HG03439 (cell line): ENCODE data around the gene BTG4.

Experiments used
- ATAC-seq: cut with Tn5 transposase; IDR thresholded peaks from one replicate; pipeline ENCODE4 v1.9.1; 2021; ENCODE audit warnings: mild to moderate bottlenecking, moderate library complexity; ENCODE audit not compliant: unreplicated experiment

The BTG4 gene

DNA sequence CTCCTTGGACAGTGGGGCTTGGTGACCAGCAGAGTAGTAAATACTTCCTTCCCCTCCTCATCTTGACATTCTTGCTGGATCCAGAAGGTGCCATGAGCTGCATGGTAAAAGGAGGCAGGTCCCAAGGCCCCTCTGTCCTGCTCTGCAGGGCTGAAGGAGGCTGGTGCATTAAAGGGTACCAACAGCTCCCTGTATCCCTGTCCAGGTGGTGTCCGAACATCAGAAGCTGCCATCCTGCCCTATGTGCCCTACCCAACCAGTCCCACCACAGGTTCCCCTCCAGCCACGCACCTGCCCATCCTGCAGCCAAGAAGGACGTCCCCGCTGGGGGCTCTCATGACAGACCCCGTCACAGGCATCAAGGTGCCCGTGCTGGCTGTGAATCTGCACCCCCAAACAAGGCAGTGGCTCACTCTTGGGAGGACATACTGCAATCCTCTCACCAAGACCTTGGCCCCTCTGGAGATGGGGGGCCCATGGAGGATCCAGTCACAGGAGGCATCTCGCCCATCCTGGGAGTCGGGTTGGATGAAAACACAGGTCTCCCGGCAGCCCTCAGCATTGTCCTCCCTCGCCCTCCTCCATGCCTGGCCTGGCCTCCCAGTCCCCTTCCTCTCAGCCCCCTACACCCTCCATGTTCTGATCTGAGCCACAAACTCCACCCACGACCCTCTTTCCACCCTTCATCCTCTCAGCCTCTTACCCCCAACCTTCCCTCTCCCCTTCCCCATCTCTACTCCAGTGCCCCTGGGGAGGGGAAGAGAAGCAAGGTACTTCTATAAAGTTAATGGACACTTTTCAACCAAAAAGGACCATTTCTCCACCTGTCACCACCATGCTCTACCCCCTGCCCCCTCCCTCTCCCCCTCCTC lies 55.1 kb downstream of the BTG4 start:
- ATAC-seq = no peak

DNA sequence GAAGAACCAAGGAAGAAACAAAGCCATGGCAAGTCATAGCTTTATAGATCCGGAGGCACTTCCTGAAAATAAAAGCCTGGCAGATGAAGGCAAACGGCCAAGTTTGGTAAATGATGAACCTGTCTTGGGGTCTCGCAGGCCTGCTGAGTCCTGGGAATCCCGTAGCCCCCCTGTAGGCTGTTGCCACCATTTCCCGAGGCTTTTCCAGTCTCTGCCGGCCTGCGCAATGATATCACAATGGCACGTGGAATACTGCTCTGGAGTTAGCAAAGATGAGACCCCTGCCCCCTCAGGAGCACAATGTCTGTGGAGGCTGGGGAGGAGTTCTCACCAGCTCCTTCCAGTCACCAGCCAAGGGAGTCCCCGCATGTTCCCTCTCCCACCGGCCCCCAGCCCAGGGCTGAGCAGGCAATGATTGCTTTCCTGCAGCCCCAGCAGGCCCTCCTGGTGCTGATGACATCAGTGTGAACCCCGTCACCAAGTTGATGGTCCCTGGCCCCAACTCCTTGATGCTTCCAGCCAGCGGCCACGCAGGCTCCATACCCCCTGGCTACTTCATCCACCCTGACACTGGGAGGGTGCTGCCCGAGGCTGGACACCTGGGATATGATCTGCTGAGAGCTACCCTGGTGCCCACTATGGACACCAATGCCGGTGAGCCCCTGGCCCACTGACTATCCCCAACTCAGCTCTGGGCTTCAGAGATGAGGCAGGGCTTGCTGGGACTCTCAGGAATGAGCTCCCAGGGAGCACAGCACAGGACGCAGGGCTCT lies 55.9 kb downstream of the BTG4 start:
- ATAC-seq = no peak

- no peak for ATAC-seq
These were observed 56.7 kb downstream of the BTG4 start for GRCh38 chr11:111455291-111456085.

GRCh38 chr11:111454561-111455192 lies 57.5 kb downstream of the BTG4 start:
- no peak for ATAC-seq

GRCh38 chr11:111452817-111453552 lies 59.2 kb downstream of the BTG4 start:
- no peak for ATAC-seq

DNA sequence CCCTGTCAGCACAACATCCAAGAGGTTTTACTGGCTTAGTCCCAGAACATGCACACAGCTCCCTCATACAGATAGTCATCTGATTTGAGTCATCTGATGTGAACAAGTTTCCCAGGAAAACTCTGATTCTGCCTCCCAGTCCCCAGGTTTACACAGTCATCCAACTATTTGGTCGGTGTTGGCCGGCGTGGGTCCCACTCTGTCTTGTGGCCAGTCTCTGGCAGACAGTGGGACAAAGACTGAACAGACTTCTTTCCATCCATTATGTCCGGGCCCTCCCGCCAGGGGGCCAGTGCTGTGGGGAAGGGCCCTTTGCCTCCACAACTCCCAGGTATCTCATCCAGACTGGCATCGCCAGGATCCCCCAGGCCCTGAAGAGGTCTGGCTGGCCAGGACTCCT lies 60.0 kb downstream of the BTG4 start:
- no peak for ATAC-seq

- ATAC-seq = peak; percentile 74
These were observed 61.5 kb downstream of the BTG4 start for GRCh38 chr11:111450480-111451320.

DNA sequence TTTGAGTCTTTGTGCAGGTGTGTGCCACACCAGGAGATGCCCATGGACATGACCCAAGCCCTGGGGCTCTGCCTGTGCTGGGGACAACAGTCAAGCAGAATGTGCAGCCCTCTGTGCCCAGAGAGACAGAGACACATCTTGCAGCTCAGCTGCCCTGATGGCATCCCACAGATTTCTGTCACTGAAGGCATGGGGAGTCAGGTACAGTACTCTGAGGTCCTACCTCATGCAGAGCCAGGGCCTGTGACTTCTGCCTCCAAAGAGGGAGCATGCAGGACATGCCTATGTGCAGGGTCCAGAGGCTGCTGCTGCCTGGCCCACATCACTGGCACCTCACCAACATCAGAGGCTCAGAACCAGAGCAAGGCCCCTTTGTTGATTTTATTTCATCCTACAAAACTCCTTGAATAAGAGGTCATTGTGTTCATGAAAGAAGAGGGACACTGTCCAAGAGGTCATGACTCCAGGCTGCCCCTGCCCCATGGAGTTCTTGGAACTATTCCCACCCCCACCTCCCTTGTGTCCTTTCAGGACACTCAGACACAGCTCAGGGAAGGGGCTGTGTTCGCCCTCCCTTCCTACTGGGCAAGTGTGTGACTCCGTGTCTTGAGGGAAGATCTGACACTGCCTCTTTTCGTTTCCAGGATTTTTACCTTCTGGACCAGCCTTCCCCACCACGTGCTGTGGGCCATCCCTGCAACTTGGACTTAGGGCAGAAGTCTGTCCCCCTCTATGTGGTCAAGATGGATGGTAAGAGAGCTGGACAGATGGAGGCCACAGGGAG lies 62.3 kb downstream of the BTG4 start:
- ATAC-seq = no peak

GRCh38 chr11:111448831-111449557 lies 63.2 kb downstream of the BTG4 start:
- no peak for ATAC-seq

DNA sequence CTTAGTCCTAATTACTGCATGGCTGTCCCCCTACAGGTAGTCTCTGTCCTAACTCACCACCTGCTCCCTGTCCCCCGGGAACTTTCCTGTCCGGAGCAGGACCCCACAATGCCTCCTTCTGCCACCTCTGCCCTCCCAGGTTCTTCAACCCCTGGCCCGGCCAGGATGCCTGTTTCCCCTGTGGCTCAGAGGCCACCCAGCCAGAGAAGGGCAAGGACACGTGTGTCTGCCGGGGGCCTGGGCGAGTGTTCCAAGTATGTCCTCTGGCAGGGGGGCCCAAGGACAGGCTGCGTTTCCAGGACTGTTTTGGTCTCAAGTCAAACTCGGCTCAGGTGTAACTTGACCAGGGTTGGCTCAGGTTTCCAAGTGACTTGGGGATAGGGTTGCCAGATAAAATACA lies 63.8 kb downstream of the BTG4 start:
- ATAC-seq = no peak

DNA sequence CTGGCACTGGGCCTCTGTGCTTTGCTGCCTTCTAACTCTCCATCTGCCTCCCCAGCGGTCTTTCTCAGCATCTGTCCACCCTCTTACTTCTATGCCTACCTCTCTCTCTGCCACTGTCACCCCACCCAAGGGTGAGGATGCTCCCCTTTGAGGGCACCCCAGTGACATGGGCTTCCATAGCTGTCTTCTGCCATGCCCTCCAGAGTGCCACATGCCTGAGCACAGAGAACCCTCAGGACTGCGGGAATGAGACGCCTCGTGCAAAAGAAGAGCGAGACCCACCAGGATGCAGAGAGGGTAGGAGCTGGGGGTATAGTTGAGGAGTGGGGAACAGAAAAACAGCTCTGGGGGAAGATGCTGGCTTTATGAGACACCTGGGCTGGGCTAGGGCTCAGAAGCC lies 64.3 kb downstream of the BTG4 start:
- no peak for ATAC-seq

DNA sequence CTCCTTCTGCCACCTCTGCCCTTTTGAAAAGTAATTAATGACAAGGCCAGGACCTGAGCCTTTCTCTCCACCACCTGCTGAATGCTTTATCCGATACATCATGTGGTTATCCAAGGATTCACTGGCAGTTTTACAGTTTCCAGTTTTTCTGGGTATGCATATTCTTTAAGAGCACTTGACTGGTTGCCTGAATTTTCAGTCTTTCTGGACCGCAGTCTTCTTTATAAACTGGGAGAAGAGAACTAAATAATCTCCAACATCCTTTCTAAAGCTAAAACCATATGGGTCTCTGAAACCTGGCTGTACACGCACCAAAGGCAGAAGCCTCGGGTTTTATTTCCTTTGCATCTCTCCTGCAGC lies 65.1 kb downstream of the BTG4 start:
- no peak for ATAC-seq

GRCh38 chr11:111446404-111447111 lies 65.6 kb downstream of the BTG4 start:
- ATAC-seq = peak; percentile 82

DNA sequence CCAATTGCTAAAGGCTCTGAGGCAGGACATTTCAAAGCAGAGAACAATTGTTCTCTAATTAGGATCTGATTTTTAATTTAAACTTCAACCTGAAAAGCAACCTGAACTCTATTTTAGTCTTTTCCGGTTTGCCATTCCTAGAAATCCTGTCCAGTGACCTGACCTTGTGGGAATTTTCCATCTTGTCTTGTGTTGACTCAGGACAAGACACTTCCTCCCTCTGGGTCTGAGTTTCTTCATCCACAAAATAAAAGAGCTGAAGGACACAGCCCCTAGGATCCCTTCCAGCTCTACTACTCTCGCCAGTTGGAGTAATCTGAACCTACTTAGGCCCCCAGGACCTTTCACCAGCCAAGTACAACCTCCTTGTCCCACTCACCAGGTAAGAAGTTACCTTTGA lies 66.6 kb downstream of the BTG4 start:
- no peak for ATAC-seq
